ENCODE results near the gene RAB5B.

DNA sequence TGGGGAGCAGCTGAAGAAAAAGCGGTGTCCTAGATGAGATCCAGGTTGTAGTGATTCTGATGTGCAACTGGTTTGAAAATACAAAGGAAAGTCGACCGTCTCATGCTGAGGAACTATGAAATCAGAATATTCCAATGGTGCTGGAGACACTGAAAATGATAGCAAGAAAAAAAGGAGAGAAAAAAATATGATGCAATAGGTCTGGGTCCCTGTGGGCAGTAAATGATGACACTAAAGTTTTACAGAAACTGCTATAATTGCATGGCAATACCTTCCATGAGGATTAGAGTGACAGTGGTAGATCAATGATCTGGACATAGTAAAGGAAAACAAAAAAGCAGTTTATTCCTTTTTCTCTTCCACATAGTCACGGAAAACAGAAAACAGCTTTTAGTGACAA is 48.5 kb upstream of the RAB5B start:
- TF ChIP-seq POLR2A (IDR thresholded peaks at IDR 0.05; ENCODE audit: low read depth, low read length) (no peak), TAF1 (IDR thresholded peaks at IDR 0.05; ENCODE audit: borderline replicate concordance, low read depth, low read length) (no peak)

Measured in GM12892 (cell line).